Trophoblast cell (in vitro differentiated cells and primary cell): ENCODE results near the gene POFUT1.

Experiments
- DNase-seq, 2 donors: peaks; one replicate each; pipeline ENCODE4 v3.0.0-alpha.2; 2016
- H2AFZ ChIP-seq: 2 replicates; pipeline ENCODE4 v1.6.1; 2013; ENCODE audit warnings: low read length, moderate library complexity, mild to moderate bottlenecking; ENCODE audit not compliant: insufficient read depth, poor library complexity
- H2AK5ac ChIP-seq: 2 replicates; pipeline ENCODE4 v1.6.1; 2013; ENCODE audit warnings: mild to moderate bottlenecking, low read length
- H2BK120ac ChIP-seq: 2 replicates; pipeline ENCODE4 v1.6.1; 2013; ENCODE audit warnings: low read length, mild to moderate bottlenecking, moderate library complexity; ENCODE audit not compliant: insufficient read depth, poor library complexity
- H2BK12ac ChIP-seq: 2 replicates; pipeline ENCODE4 v1.6.1; 2013; ENCODE audit warnings: mild to moderate bottlenecking, low read length, moderate library complexity
- H2BK5ac ChIP-seq: 2 replicates; pipeline ENCODE4 v1.6.1; 2013; ENCODE audit warnings: low read length, low read depth, moderate library complexity, mild to moderate bottlenecking; ENCODE audit not compliant: poor library complexity
- H3K14ac ChIP-seq: 2 replicates; pipeline ENCODE4 v1.6.1; 2013; ENCODE audit warnings: mild to moderate bottlenecking, low read length
- H3K18ac ChIP-seq: 2 replicates; pipeline ENCODE4 v1.6.1; 2013; ENCODE audit warnings: mild to moderate bottlenecking, low read length
- H3K23ac ChIP-seq: 2 replicates; pipeline ENCODE4 v1.6.1; 2013; ENCODE audit warnings: low read length
- H3K27ac ChIP-seq: 2 replicates; pipeline ENCODE4 v1.5.1; 2013; ENCODE audit warnings: low read depth, mild to moderate bottlenecking, inconsistent platforms, low read length, moderate library complexity
- H3K27me3 ChIP-seq: 2 replicates; pipeline ENCODE4 v1.6.1; 2013; ENCODE audit warnings: inconsistent platforms, mild to moderate bottlenecking, low read length, moderate library complexity; ENCODE audit not compliant: insufficient read depth
- H3K36me3 ChIP-seq, 2 experiments: 1 replicate in 1 of 2; 2 replicates in 1 of 2; pipeline ENCODE4 v1.6.1; 2013; ENCODE audit warnings: low read length in 2 of 2, mild to moderate bottlenecking in 2 of 2, moderate library complexity in 1 of 2; ENCODE audit not compliant: insufficient read depth in 2 of 2, control insufficient read depth in 1 of 2
- H3K4ac ChIP-seq: 2 replicates; pipeline ENCODE4 v1.6.1; 2013; ENCODE audit warnings: low read depth, mild to moderate bottlenecking, low read length, moderate library complexity
- H3K4me1 ChIP-seq, 2 experiments: 1 replicate in 1 of 2; 2 replicates in 1 of 2; pipeline ENCODE4 v1.6.1; 2013; ENCODE audit warnings: low read length in 2 of 2, mild to moderate bottlenecking in 2 of 2, moderate library complexity in 1 of 2; ENCODE audit not compliant: insufficient read depth in 2 of 2, control insufficient read depth in 1 of 2
- H3K4me2 ChIP-seq: 2 replicates; pipeline ENCODE4 v1.6.1; 2013; ENCODE audit warnings: inconsistent platforms, mild to moderate bottlenecking, low read length, moderate library complexity
- H3K4me3 ChIP-seq: 2 replicates; pipeline ENCODE4 v1.5.1; 2013; ENCODE audit warnings: mild to moderate bottlenecking, low read depth, low read length, inconsistent platforms
- H3K79me1 ChIP-seq: one replicate; pipeline ENCODE4 v1.6.1; 2013; ENCODE audit warnings: low read length
- H3K79me2 ChIP-seq: 2 replicates; pipeline ENCODE4 v1.6.1; 2013; ENCODE audit warnings: low read length, mild to moderate bottlenecking; ENCODE audit not compliant: control insufficient read depth, insufficient read depth, poor library complexity
- H3K9ac ChIP-seq: 2 replicates; pipeline ENCODE4 v1.6.1; 2013; ENCODE audit warnings: mild to moderate bottlenecking, low read length
- H3K9me3 ChIP-seq: 2 replicates; pipeline ENCODE4 v1.6.1; 2013; ENCODE audit warnings: low read depth, mild to moderate bottlenecking, control low read depth, inconsistent platforms, low read length; ENCODE audit not compliant: insufficient read depth
- H4K12ac ChIP-seq: 2 replicates; pipeline ENCODE4 v1.6.1; 2013; ENCODE audit warnings: low read depth, mild to moderate bottlenecking, low read length, moderate library complexity
- H4K8ac ChIP-seq: 2 replicates; pipeline ENCODE4 v1.6.1; 2013; ENCODE audit warnings: low read depth, mild to moderate bottlenecking, low read length, moderate library complexity
- H4K91ac ChIP-seq: one replicate; pipeline ENCODE4 v1.6.1; 2013; ENCODE audit warnings: low read depth, mild to moderate bottlenecking, low read length, moderate library complexity
- WGBS: extraction: QIAGEN DNeasy Blood & Tissue Kit; methylation state at CpG from one replicate; pipeline ENCODE4 v1.1.7; 2013; ENCODE audit warnings: missing lambda C conversion rate; ENCODE audit not compliant: insufficient read length, insufficient coverage; ENCODE audit errors: extremely low coverage; 5-methylcytosine and 5-hydroxymethylcytosine counted together

POFUT1 gene

GRCh38 chr20:32227306-32227705, 19.6 kb downstream of the POFUT1 start:
- H4K91ac ChIP-seq: peak overlapping the region; percentile 68
- H2BK120ac ChIP-seq: peak overlapping the region; percentile 6
- no peak overlapping the region for H3K4me3 ChIP-seq
- no peaks in the 10 kb centered on the region for H3K27me3 ChIP-seq
- no peak overlapping the region for H2AFZ ChIP-seq
- H3K14ac ChIP-seq: no peak overlapping the region
- no peak overlapping the region for H3K23ac ChIP-seq
- peak overlapping the region; percentile 61 for H3K27ac ChIP-seq
- peak overlapping the region; percentile 32 for H3K4me2 ChIP-seq
- no peak overlapping the region for H3K18ac ChIP-seq
- H3K9me3 ChIP-seq: peaks cover 2% of the 10 kb centered on the region
- H3K79me2 ChIP-seq: no peaks in the 10 kb centered on the region
- no peak overlapping the region for H4K8ac ChIP-seq
- peak; percentile 66 to 82 for DNase-seq
- H4K12ac ChIP-seq: no peak overlapping the region
- peak overlapping the region; percentile 29 for H3K9ac ChIP-seq
- H3K4ac ChIP-seq: no peak overlapping the region
- peaks cover 10 to 18% of the 10 kb centered on the region in 2 experiments for H3K4me1 ChIP-seq
- H3K36me3 ChIP-seq: peaks cover 31 to 36% of the 10 kb centered on the region in 2 experiments
- peaks cover 4% of the 10 kb centered on the region for H3K79me1 ChIP-seq
- H2BK5ac ChIP-seq: peak overlapping the region; percentile 55
- WGBS: no CpG with 5 or more reads among the region's 7 CpGs
- H2AK5ac ChIP-seq: no peak overlapping the region
- H2BK12ac ChIP-seq: no peak overlapping the region

GRCh38 chr20:32227744-32228688, 20.3 kb downstream of the POFUT1 start:
- Histone ChIP-seq H4K8ac (no peak overlapping the region), H3K14ac (peak overlapping the region; percentile 12), H2AFZ (no peak overlapping the region), H3K4ac (no peak overlapping the region), H3K27ac (peak overlapping the region; percentile 61), H3K27me3 (no peaks in the 10 kb centered on the region), H2AK5ac (no peak overlapping the region), H3K18ac (peak overlapping the region; percentile 5), H3K9ac (no peak overlapping the region), H2BK5ac (peak overlapping the region; percentile 55), H3K79me1 (peaks cover 4% of the 10 kb centered on the region), H2BK120ac (peak overlapping the region; percentile 33), H3K4me2 (peak overlapping the region; percentile 32), H2BK12ac (peak overlapping the region; percentile 3), H4K91ac (peak overlapping the region; percentile 6), H4K12ac (no peak overlapping the region), H3K4me3 (no peak overlapping the region), H3K23ac (no peak overlapping the region), H3K79me2 (no peaks in the 10 kb centered on the region), H3K36me3 (peaks cover 30 to 35% of the 10 kb centered on the region in 2 experiments), H3K4me1 (peaks cover 10 to 18% of the 10 kb centered on the region in 2 experiments), H3K9me3 (peaks cover 2% of the 10 kb centered on the region)
- no CpG with 5 or more reads among the region's 22 CpGs for WGBS
- DNase-seq: peak; percentile 86 to 93

DNA sequence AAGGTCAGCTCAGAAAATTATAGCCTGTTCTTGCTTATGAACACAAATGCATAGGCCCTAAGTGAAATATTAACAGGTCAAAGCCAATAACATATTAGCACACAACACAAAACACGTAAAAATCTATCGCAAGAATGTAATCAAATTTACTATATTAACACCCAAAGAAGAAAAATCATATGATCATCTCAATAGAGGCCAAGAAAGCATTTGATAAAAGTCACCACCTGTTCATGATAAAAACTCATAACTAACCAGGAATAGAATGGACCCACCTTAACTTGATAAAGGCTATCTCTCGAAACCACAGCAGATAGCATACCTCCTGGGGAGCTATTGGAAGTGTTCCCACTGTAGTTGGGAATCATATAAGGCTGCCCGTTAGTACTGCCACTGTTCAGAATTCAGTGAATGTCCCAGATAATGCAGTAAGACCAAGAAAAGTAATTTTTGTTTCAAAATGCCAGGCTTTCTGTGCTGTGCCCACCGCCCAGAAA, 21.6 kb downstream of the POFUT1 start:
- 100% methylated on average over 2 of the region's 5 CpGs for WGBS
- no peak overlapping the region for H3K9ac ChIP-seq
- H3K14ac ChIP-seq: no peak overlapping the region
- H3K4me2 ChIP-seq: no peak overlapping the region
- peaks cover 10 to 18% of the 10 kb centered on the region in 2 experiments for H3K4me1 ChIP-seq
- no peak overlapping the region for H2BK5ac ChIP-seq
- no peaks in the 10 kb centered on the region for H3K79me2 ChIP-seq
- no peak overlapping the region for H2BK12ac ChIP-seq
- peaks cover 39 to 40% of the 10 kb centered on the region in 2 experiments for H3K36me3 ChIP-seq
- H3K23ac ChIP-seq: no peak overlapping the region
- DNase-seq: no peak
- no peak overlapping the region for H3K4me3 ChIP-seq
- no peak overlapping the region for H3K27ac ChIP-seq
- no peaks in the 10 kb centered on the region for H3K27me3 ChIP-seq
- no peak overlapping the region for H2AK5ac ChIP-seq
- no peak overlapping the region for H4K91ac ChIP-seq
- no peak overlapping the region for H4K8ac ChIP-seq
- H3K9me3 ChIP-seq: no peaks in the 10 kb centered on the region
- H2BK120ac ChIP-seq: no peak overlapping the region
- no peak overlapping the region for H3K4ac ChIP-seq
- H3K18ac ChIP-seq: no peak overlapping the region
- no peak overlapping the region for H4K12ac ChIP-seq
- no peak overlapping the region for H2AFZ ChIP-seq
- peaks cover 4% of the 10 kb centered on the region for H3K79me1 ChIP-seq

DNA sequence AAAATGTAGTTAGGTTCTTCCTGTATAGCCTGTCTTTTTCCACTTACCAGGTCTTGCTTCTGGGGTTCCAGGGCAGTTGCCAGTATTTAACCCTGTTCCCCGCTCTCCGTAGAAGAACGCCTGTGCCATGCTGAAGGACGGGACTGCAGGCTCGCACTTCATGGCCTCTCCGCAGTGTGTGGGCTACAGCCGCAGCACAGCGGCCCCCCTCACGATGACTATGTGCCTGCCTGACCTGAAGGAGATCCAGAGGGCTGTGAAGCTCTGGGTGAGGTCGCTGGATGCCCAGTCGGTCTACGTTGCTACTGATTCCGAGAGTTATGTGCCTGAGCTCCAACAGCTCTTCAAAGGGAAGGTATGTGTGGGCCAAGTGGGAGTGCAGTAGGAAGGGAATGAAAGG, 23.0 kb downstream of the POFUT1 start:
- H3K4me1 ChIP-seq: peaks cover 10 to 18% of the 10 kb centered on the region in 2 experiments
- no peak overlapping the region for H3K9ac ChIP-seq
- no peak overlapping the region for H3K4ac ChIP-seq
- no peak for DNase-seq
- no peaks in the 10 kb centered on the region for H3K79me2 ChIP-seq
- no peak overlapping the region for H3K23ac ChIP-seq
- H2AK5ac ChIP-seq: no peak overlapping the region
- H2BK120ac ChIP-seq: no peak overlapping the region
- no peak overlapping the region for H2BK5ac ChIP-seq
- H4K91ac ChIP-seq: no peak overlapping the region
- no peak overlapping the region for H4K12ac ChIP-seq
- no peak overlapping the region for H3K4me2 ChIP-seq
- peaks cover 2% of the 10 kb centered on the region for H3K9me3 ChIP-seq
- H3K18ac ChIP-seq: no peak overlapping the region
- no peak overlapping the region for H3K14ac ChIP-seq
- H3K27me3 ChIP-seq: no peaks in the 10 kb centered on the region
- peaks cover 4% of the 10 kb centered on the region for H3K79me1 ChIP-seq
- H3K4me3 ChIP-seq: no peak overlapping the region
- WGBS: no CpG with 5 or more reads among the region's 13 CpGs
- no peak overlapping the region for H2BK12ac ChIP-seq
- H4K8ac ChIP-seq: no peak overlapping the region
- H3K27ac ChIP-seq: no peak overlapping the region
- peaks cover 45 to 49% of the 10 kb centered on the region in 2 experiments for H3K36me3 ChIP-seq
- H2AFZ ChIP-seq: no peak overlapping the region
